Liver (tissue), 9 donors: ENCODE data around the gene PSMA1. TPM values are rescaled to one million over a fixed set of nuclear protein-coding genes. Genes with fewer than 3 reads are reported as not detected.

ENCODE experiments used
- DNase-seq: peaks from one replicate; pipeline ENCODE4 v3.0.0-alpha.2; 2017; ENCODE audit warnings: low spot score
- H3K27ac ChIP-seq, 2 donors: one replicate each; pipeline ENCODE4 v1.7.0; 2013; ENCODE audit warnings: inconsistent platforms in 2 of 2, low read length in 2 of 2, control low read depth in 1 of 2, low read depth in 1 of 2, mild to moderate bottlenecking in 1 of 2
- H3K27me3 ChIP-seq, 4 donors: one replicate each; pipeline versions ENCODE4 v1.6.1 to v1.7.0; 2013; ENCODE audit warnings: low read length in 3 of 4, inconsistent platforms in 1 of 4, mild to moderate bottlenecking in 1 of 4, moderate library complexity in 1 of 4; ENCODE audit not compliant: control insufficient read depth in 4 of 4, insufficient read depth in 4 of 4
- H3K36me3 ChIP-seq, 4 donors: one replicate each; pipeline versions ENCODE4 v1.6.1 to v1.7.0; 2013; ENCODE audit warnings: low read length in 3 of 4, mild to moderate bottlenecking in 3 of 4, low read depth in 1 of 4, moderate library complexity in 1 of 4; ENCODE audit not compliant: control insufficient read depth in 4 of 4, insufficient read depth in 3 of 4
- H3K4me1 ChIP-seq, 4 donors: one replicate each; pipeline versions ENCODE4 v1.6.1 to v1.7.0; 2013; ENCODE audit warnings: low read length in 3 of 4, mild to moderate bottlenecking in 3 of 4, moderate library complexity in 1 of 4; ENCODE audit not compliant: control insufficient read depth in 4 of 4, insufficient read depth in 4 of 4
- H3K4me3 ChIP-seq, 3 donors: one replicate each; pipeline versions ENCODE4 v1.6.1 to v1.7.0; 2013; ENCODE audit warnings: low read length in 3 of 3, control low read depth in 1 of 3, low read depth in 1 of 3, mild to moderate bottlenecking in 1 of 3
- H3K9ac ChIP-seq, 2 donors: one replicate each; pipeline ENCODE4 v1.7.0; 2013; ENCODE audit warnings: low read length in 2 of 2, mild to moderate bottlenecking in 2 of 2, moderate library complexity in 2 of 2, control low read depth in 1 of 2, low read depth in 1 of 2
- H3K9me3 ChIP-seq, 4 donors: one replicate each; pipeline versions ENCODE4 v1.6.1 to v1.7.0; 2013; ENCODE audit warnings: low read length in 3 of 4; ENCODE audit not compliant: control insufficient read depth in 4 of 4
- FOXA1 ChIP-seq: IDR thresholded peaks from 2 replicates; pipeline ENCODE4 v1.6.1; 2016; ENCODE audit warnings: antibody characterized with exemption
- FOXA2 ChIP-seq: IDR thresholded peaks from 2 replicates; pipeline ENCODE4 v1.6.1; 2016; ENCODE audit warnings: antibody characterized with exemption
- GABPA ChIP-seq, 2 donors: IDR thresholded peaks in 1 of 2; conservative IDR thresholded peaks in 1 of 2; 2 replicates each; pipeline ENCODE4 v1.6.1; 2016; ENCODE audit warnings: antibody characterized with exemption in 2 of 2, mild to moderate bottlenecking in 1 of 2, moderate library complexity in 1 of 2
- HNF4A ChIP-seq, 2 donors: conservative IDR thresholded peaks; 2 replicates each; pipeline ENCODE4 v1.6.1; 2016; ENCODE audit warnings: antibody characterized with exemption in 2 of 2, mild to moderate bottlenecking in 2 of 2
- HNF4G ChIP-seq: IDR thresholded peaks from 2 replicates; pipeline ENCODE4 v1.6.1; 2016; ENCODE audit warnings: antibody characterized with exemption
- JUND ChIP-seq, 2 donors: IDR thresholded peaks; 2 replicates each; pipeline ENCODE4 v1.6.1; 2016; ENCODE audit warnings: antibody characterized with exemption in 2 of 2
- NR2F2 ChIP-seq: IDR thresholded peaks from 2 replicates; pipeline ENCODE4 v1.6.1; 2016; ENCODE audit warnings: antibody characterized with exemption
- RAD21 ChIP-seq, 2 donors: IDR thresholded peaks; 2 replicates each; pipeline ENCODE4 v1.6.1; 2016; ENCODE audit warnings: antibody characterized with exemption in 2 of 2, mild to moderate bottlenecking in 2 of 2
- SP1 ChIP-seq: IDR thresholded peaks from 2 replicates; pipeline ENCODE4 v1.6.1; 2018; ENCODE audit warnings: antibody characterized with exemption, mild to moderate bottlenecking
- YY1 ChIP-seq: IDR thresholded peaks from 2 replicates; pipeline ENCODE4 v1.6.1; 2016; ENCODE audit warnings: antibody characterized with exemption, mild to moderate bottlenecking
- WGBS: extraction: QIAGEN DNeasy Blood & Tissue Kit; methylation state at CpG from one replicate; pipeline ENCODE4 v1.1.7; 2013; 5-methylcytosine and 5-hydroxymethylcytosine counted together
- polyA plus RNA-seq, 2 donors: library from polyadenylated mRNA; stranded (reverse) in 1 of 2; unstranded in 1 of 2; fragments of 200-250 nt in 1 of 2; fragments of >200 nt in 1 of 2; fragmentation: Nextera tagmentation in 1 of 2; extraction: Ambion mirVana in 1 of 2; gene quantifications; one replicate each; pipeline versions ENCODE4 v1.2.1 to v1.2.3, GENCODE V29; 2013 to 2015
- total RNA-seq, 2 donors: library from RNA; depleted of rRNA; stranded (reverse); fragments of >200 nt; gene quantifications; one replicate each; pipeline ENCODE4 v1.2.3, GENCODE V29; 2014
- TF ChIP-seq, protein P1 (sequence below): IDR thresholded peaks from 2 replicates; pipeline ENCODE4 v1.6.1; 2016; ENCODE audit warnings: antibody characterized with exemption
- TF ChIP-seq, protein P2 (sequence below): IDR thresholded peaks from 2 replicates; pipeline ENCODE4 v1.6.1; 2016; ENCODE audit warnings: antibody characterized with exemption
- TF ChIP-seq, protein P3 (sequence below): IDR thresholded peaks from 2 replicates; pipeline ENCODE4 v1.6.1; 2016; ENCODE audit warnings: antibody characterized with exemption
- TF ChIP-seq, protein P4 (sequence below): fragments of 150-350 bp; IDR thresholded peaks from 2 replicates; pipeline ENCODE4 v1.5.1; 2017; ENCODE audit warnings: improper control_type of control experiment, low read depth, low read length; ENCODE audit not compliant: missing input control
- donor health status: healthy.
- donor health status: healthy.
- donor health status: healthy.
- donor health status: healthy.
- donor health status: healthy.

PSMA1 gene
- total and polyA plus RNA-seq, 4 donors, result 76.5 to 191 (median 84.7) TPM

DNA sequence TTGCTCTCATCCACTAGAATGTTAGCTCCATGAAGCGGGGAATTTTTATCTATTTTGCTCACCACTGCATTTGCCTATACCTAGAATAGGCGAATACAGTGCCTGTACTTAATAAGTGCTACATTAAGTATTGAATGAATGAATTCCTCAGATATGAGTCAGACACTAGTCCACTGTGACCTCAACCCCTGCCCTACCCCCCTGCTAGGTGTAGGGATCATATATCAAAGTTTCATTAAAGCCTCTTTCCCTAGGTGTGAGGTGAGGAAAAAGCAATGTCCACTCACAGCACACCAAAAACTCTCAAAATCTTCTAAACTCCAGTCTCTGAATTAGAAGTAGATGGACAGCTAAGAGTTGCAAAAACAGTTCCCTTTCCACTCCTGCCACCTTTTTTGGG is 9.8 kb upstream of the PSMA1 start (continued):
- TF ChIP-seq JUND (IDR thresholded peaks at IDR 0.05), result no peak

DNA sequence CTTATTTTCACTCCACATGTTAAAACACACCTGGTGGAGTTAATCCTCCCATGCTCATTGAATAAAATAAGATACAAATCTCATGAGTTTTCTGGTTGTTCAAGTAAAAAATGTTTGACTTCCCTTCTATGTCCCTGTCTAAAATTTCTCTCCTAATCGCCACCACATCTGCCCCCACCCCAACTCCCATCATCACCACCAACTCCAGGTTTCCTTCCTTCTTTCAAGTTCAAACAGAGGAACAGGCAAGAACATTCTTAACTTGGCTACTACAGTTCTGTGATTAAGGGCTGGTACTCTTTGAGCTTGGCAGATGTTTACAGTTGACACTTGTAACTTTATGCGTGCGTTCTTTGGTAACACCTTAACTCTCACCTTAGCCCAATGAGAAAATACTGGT is 9.1 kb upstream of the PSMA1 start:
- no peak for DNase-seq
- H3K27ac ChIP-seq, result no peak overlapping the region
- TF ChIP-seq HNF4G (no peak), GABPA (IDR thresholded peaks at IDR 0.05 in 1 of 2, conservative IDR thresholded peaks at IDR 0.05 in 1 of 2) (no peak), RAD21 (IDR thresholded peaks at IDR 0.05) (no peak), FOXA2 (no peak), NR2F2 (no peak), JUND (IDR thresholded peaks at IDR 0.05) (no peak), SP1 (no peak), FOXA1 (no peak), YY1 (no peak), HNF4A (conservative IDR thresholded peaks at IDR 0.05) (no peak)
- TF ChIP-seq, protein P1, sequence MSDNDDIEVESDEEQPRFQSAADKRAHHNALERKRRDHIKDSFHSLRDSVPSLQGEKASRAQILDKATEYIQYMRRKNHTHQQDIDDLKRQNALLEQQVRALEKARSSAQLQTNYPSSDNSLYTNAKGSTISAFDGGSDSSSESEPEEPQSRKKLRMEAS, result no peak
- TF ChIP-seq, protein P2, sequence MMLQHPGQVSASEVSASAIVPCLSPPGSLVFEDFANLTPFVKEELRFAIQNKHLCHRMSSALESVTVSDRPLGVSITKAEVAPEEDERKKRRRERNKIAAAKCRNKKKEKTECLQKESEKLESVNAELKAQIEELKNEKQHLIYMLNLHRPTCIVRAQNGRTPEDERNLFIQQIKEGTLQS, result no peak
- TF ChIP-seq, protein P3, sequence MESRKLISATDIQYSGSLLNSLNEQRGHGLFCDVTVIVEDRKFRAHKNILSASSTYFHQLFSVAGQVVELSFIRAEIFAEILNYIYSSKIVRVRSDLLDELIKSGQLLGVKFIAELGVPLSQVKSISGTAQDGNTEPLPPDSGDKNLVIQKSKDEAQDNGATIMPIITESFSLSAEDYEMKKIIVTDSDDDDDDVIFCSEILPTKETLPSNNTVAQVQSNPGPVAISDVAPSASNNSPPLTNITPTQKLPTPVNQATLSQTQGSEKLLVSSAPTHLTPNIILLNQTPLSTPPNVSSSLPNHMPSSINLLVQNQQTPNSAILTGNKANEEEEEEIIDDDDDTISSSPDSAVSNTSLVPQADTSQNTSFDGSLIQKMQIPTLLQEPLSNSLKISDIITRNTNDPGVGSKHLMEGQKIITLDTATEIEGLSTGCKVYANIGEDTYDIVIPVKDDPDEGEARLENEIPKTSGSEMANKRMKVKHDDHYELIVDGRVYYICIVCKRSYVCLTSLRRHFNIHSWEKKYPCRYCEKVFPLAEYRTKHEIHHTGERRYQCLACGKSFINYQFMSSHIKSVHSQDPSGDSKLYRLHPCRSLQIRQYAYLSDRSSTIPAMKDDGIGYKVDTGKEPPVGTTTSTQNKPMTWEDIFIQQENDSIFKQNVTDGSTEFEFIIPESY, result no peak
- TF ChIP-seq, protein P4, sequence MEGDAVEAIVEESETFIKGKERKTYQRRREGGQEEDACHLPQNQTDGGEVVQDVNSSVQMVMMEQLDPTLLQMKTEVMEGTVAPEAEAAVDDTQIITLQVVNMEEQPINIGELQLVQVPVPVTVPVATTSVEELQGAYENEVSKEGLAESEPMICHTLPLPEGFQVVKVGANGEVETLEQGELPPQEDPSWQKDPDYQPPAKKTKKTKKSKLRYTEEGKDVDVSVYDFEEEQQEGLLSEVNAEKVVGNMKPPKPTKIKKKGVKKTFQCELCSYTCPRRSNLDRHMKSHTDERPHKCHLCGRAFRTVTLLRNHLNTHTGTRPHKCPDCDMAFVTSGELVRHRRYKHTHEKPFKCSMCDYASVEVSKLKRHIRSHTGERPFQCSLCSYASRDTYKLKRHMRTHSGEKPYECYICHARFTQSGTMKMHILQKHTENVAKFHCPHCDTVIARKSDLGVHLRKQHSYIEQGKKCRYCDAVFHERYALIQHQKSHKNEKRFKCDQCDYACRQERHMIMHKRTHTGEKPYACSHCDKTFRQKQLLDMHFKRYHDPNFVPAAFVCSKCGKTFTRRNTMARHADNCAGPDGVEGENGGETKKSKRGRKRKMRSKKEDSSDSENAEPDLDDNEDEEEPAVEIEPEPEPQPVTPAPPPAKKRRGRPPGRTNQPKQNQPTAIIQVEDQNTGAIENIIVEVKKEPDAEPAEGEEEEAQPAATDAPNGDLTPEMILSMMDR, result no peak
- H3K9me3 ChIP-seq, result no peaks in the 10 kb centered on the region
- no peak overlapping the region for H3K4me3 ChIP-seq
- H3K27me3 ChIP-seq, result no peaks in the 10 kb centered on the region
- no peaks in the 10 kb centered on the region for H3K4me1 ChIP-seq
- H3K36me3 ChIP-seq, result no peaks in the 10 kb centered on the region
- 88% methylated on average over 3 of the region's 3 CpGs for WGBS
- H3K9ac ChIP-seq, result no peak overlapping the region

DNA sequence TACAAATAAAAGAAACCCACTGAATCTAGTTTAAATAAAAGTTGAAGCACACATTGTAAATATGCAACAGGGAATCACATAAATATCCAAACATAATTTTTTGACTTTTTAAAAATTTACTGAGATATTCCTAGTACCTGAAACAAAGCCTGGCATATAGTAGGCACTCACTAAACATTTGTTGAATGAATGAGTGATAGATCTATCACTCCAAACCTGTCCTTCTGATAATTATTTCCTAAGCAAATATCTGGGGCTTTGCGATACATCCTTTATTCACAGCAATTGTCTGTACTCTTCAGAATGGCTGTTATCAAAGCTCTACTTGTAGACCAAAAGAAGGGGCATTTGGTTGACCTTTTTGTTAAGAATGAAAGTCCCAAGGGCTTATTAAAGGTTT is 2.6 kb upstream of the PSMA1 start:
- Histone ChIP-seq H3K9me3 (no peaks in the 10 kb centered on the region), H3K9ac (no peak overlapping the region), H3K27ac (no peak overlapping the region), H3K27me3 (no peaks in the 10 kb centered on the region), H3K4me3 (no peak overlapping the region), H3K36me3 (no peaks in the 10 kb centered on the region), H3K4me1 (peaks cover 0 to 16% (median 8%) of the 10 kb centered on the region in 4 donors)
- WGBS, result 99% methylated on average over 1 of the region's 1 CpG
- TF ChIP-seq JUND (IDR thresholded peaks at IDR 0.05) (no peak), SP1 (no peak), YY1 (no peak), RAD21 (IDR thresholded peaks at IDR 0.05) (no peak)
- TF ChIP-seq, protein P2, result no peak
- no peak for DNase-seq
